Aorta (tissue), 5 donors: ENCODE results near the gene PRKCB. TPM values are rescaled to one million over a fixed set of nuclear protein-coding genes. Genes with fewer than 3 reads are reported as not detected.
"Not testable (repeated sequence)": the region's sequence is repeated elsewhere in the genome, so short reads cannot be mapped to it uniquely, and the experiment has no call there.

Experiments used
- ATAC-seq: fragments of 200-7000 bp; cut with Tn5 transposase; one replicate; pipeline ENCODE4 v1.9.1; 2022; ENCODE audit warnings: moderate library complexity; ENCODE audit not compliant: low FRiP score
- DNase-seq, 2 donors: peaks; one replicate each; pipeline ENCODE4 v3.0.0-alpha.2; 2020
- H3K27ac ChIP-seq, 2 donors: one replicate each; pipeline ENCODE4 v1.5.1; 2013; ENCODE audit warnings: low read length in 2 of 2, mild to moderate bottlenecking in 2 of 2, moderate library complexity in 2 of 2, control low read depth in 1 of 2, inconsistent platforms in 1 of 2, low read depth in 1 of 2
- H3K27me3 ChIP-seq, 2 donors: one replicate each; pipeline ENCODE4 v1.6.1; 2013; ENCODE audit warnings: control low read depth in 1 of 2, low read length in 1 of 2, mild to moderate bottlenecking in 1 of 2, moderate library complexity in 1 of 2; ENCODE audit not compliant: insufficient read depth in 2 of 2, control insufficient read depth in 1 of 2
- H3K36me3 ChIP-seq, 2 donors: one replicate each; pipeline ENCODE4 v1.6.1; 2013; ENCODE audit warnings: control low read depth in 1 of 2, low read length in 1 of 2, mild to moderate bottlenecking in 1 of 2; ENCODE audit not compliant: insufficient read depth in 2 of 2, control insufficient read depth in 1 of 2
- H3K4me1 ChIP-seq, 2 donors: one replicate each; pipeline ENCODE4 v1.6.1; 2013; ENCODE audit warnings: low read length in 2 of 2, control low read depth in 1 of 2, mild to moderate bottlenecking in 1 of 2, moderate library complexity in 1 of 2; ENCODE audit not compliant: insufficient read depth in 2 of 2, control insufficient read depth in 1 of 2
- H3K4me3 ChIP-seq, 2 donors: one replicate each; pipeline ENCODE4 v1.5.1; 2013; ENCODE audit warnings: low read length in 2 of 2, control low read depth in 1 of 2, mild to moderate bottlenecking in 1 of 2
- H3K9me3 ChIP-seq: one replicate; pipeline ENCODE4 v1.6.1; 2013; ENCODE audit warnings: mild to moderate bottlenecking, low read length; ENCODE audit not compliant: control insufficient read depth
- WGBS, 2 donors: extraction: QIAGEN DNeasy Blood & Tissue Kit; methylation state at CpG; one replicate each; pipeline ENCODE4 v1.1.7; 2013; 5-methylcytosine and 5-hydroxymethylcytosine counted together
- intact Hi-C, 2 donors: fragments of 100-400 bp; cut with DNase I; formaldehyde crosslinking; loops; one replicate each; pipeline versions ENCODE4 v1.14.2 to v1.15.0; 2022
- polyA plus RNA-seq, 2 donors: library from polyadenylated mRNA; stranded (reverse); fragments of 200-250 nt; gene quantifications; one replicate each; pipeline ENCODE4 v1.2.3, GENCODE V29; 2013
- total RNA-seq, 2 donors: library from RNA; stranded (reverse); fragmentation: NEBNext Ultra II Directional; extraction: Animal tissue kit (Norgen Biotek cat#: 25700); gene quantifications; one replicate each; pipeline ENCODE4 v1.2.1, GENCODE V29; 2021
- donor health status: healthy with polysubstance abuse.
- donor health status: Bipolar disorder and iron deficiency.
- donor health status: DM: no; HTN: no; CAD: no.
- donor health status: DM: no; HTN: no; CAD: no.
- donor health status: DM: yes; HTN: yes; CAD: no.

Gene PRKCB
- total and polyA plus RNA-seq, 4 donors, result 0.28 to 16.7 (median 5.4) TPM

- Histone ChIP-seq H3K9me3 (no peaks in the 10 kb centered on the region), H3K27me3 (no peaks in the 10 kb centered on the region), H3K4me1 (no peaks in the 10 kb centered on the region), H3K27ac (no peak overlapping the region), H3K36me3 (no peaks in the 10 kb centered on the region), H3K4me3 (no peak overlapping the region)
- intact Hi-C loops, result no loop called here
- no peak for ATAC-seq
- 26 to 44% methylated on average over 2 of the region's 2 CpGs for WGBS, 2 donors
- DNase-seq, result no peak
Measured at GRCh38 chr16:24140730-24141129, 304.9 kb downstream of the PRKCB start.

DNA sequence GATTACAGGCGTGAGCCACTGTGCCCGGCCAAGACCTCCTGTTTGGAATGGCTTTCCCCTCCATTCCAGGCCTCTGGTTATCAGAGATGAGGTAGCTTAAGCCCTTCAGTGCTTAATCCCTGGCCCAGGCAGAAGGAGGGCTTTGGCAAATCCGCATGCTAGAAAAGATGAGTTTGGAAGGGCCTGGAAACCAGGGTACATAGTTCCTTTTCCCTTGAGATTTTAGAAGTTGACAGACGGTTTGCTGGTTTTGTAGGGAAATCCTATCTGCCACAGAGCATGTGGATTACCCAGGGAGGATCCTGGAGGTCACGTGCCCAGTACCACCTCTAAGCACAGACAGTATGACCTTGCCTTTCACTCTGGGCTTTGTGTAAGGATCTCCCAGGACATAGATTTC, 305.7 kb downstream of the PRKCB start:
- ATAC-seq (no peak), DNase-seq (no peak)
- WGBS, 2 donors, result 74 to 79% methylated on average over 5 of the region's 5 CpGs
- Histone ChIP-seq H3K4me3 (no peak overlapping the region), H3K36me3 (no peaks in the 10 kb centered on the region), H3K4me1 (no peaks in the 10 kb centered on the region), H3K9me3 (no peaks in the 10 kb centered on the region), H3K27me3 (no peaks in the 10 kb centered on the region), H3K27ac (no peak overlapping the region)
- intact Hi-C loops, result no loop called here

GRCh38 chr16:24141917-24142316, 306.1 kb downstream of the PRKCB start:
- Histone ChIP-seq H3K9me3 (no peaks in the 10 kb centered on the region), H3K4me3 (no peak overlapping the region), H3K27ac (no peak overlapping the region), H3K36me3 (no peaks in the 10 kb centered on the region), H3K4me1 (no peaks in the 10 kb centered on the region), H3K27me3 (no peaks in the 10 kb centered on the region)
- DNase-seq, result no peak
- no peak for ATAC-seq
- WGBS, 2 donors, result 83 to 92% methylated on average over 2 of the region's 2 CpGs
- intact Hi-C loops, result no loop called here

DNA sequence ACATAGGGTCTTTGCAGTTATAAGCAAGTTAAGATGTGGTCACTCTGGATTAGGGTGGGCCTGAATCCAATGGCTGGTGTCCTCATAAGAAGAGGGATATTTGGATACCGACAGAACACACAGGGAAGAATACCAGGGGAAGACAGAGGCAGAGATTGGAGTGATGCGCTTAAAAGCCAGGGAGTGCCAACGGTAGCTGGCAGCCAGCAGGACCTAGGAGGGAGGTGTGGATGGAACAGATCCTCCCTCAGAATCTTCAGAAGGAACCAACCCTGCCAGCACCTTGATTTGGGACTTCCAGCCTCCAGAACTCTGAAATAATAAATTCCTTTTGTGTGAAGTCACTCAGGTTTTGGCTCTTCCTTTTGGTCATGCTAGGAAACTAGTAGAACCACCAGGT, 310.1 kb downstream of the PRKCB start:
- no peaks in the 10 kb centered on the region for H3K9me3 ChIP-seq
- H3K27ac ChIP-seq, result no peak overlapping the region
- no peak for DNase-seq
- no peak overlapping the region for H3K4me3 ChIP-seq
- 89 to 93% methylated on average over 3 of the region's 3 CpGs for WGBS, 2 donors
- intact Hi-C loops, result no loop called here
- no peaks in the 10 kb centered on the region for H3K4me1 ChIP-seq
- no peak for ATAC-seq
- H3K27me3 ChIP-seq, result no peaks in the 10 kb centered on the region
- H3K36me3 ChIP-seq, result no peaks in the 10 kb centered on the region

GRCh38 chr16:24146518-24146917, 310.7 kb downstream of the PRKCB start:
- intact Hi-C loops, result no loop called here
- no peak for DNase-seq

DNA sequence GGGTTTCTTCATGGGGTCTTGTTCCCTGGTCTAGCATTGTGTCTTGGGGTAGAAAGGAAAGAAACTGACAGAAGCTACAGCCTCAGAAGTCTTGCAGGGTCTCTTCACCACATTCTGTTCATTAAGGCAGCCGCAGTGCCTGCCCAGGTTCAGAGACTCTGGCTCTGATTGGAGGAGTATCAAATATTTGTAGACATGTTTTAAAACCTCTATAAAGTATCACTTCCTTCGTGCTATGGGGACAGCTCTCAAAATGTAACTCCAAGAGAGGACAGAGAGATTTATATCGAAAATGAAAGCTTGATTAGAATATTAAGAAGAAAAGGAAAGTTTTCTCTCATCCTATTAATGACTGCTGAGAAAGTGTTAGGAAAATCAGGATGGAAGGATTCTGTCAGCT, 313.3 kb downstream of the PRKCB start:
- Histone ChIP-seq H3K9me3 (no peaks in the 10 kb centered on the region), H3K27ac (no peak overlapping the region), H3K4me3 (no peak overlapping the region), H3K4me1 (no peaks in the 10 kb centered on the region), H3K27me3 (no peaks in the 10 kb centered on the region), H3K36me3 (no peaks in the 10 kb centered on the region)
- DNase-seq (no peak), ATAC-seq (no peak)
- 63 to 70% methylated on average over 3 of the region's 3 CpGs for WGBS, 2 donors
- intact Hi-C loops, result no loop called here

More at GRCh38 chr16:24146518-24146917, 310.7 kb downstream of the PRKCB start:
- WGBS, 2 donors, result 26 to 32% methylated on average over 7 of the region's 7 CpGs
- H3K4me3 ChIP-seq, result no peak overlapping the region
- no peaks in the 10 kb centered on the region for H3K27me3 ChIP-seq
- no peaks in the 10 kb centered on the region for H3K36me3 ChIP-seq
- no peak for ATAC-seq
- no peaks in the 10 kb centered on the region for H3K4me1 ChIP-seq
- no peak overlapping the region for H3K27ac ChIP-seq
- H3K9me3 ChIP-seq, result no peaks in the 10 kb centered on the region

GRCh38 chr16:24150282-24150681, 314.5 kb downstream of the PRKCB start:
- Histone ChIP-seq H3K36me3 (no peaks in the 10 kb centered on the region), H3K4me3 (no peak overlapping the region), H3K27me3 (no peaks in the 10 kb centered on the region), H3K9me3 (no peaks in the 10 kb centered on the region), H3K27ac (no peak overlapping the region), H3K4me1 (no peaks in the 10 kb centered on the region)
- DNase-seq (no peak), ATAC-seq (no peak)
- 63 to 72% methylated on average over 2 of the region's 2 CpGs for WGBS, 2 donors
- intact Hi-C loops, result no loop called here

DNA sequence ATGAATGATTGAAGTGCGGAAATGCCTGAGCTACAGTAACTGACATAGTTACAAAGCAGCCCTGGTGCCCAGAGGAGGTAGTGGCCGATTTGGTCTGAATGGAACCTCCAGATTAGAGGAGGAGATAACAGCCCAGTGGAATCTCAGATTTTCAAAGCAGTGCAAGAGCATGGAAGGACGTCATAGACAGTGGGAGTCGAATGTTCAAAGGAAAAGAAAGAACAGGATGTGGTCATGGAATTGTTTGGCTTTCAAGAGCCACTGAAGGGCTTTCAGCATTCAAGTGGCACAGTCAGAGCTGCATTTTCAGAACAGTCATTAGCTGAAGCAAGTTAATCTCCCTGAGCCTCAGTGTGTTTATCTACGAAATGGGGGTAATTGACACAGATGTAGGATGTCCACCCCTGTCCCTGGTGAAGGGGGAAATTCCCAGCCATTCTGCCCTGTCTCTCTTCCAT, 315.7 kb downstream of the PRKCB start:
- no peaks in the 10 kb centered on the region for H3K4me1 ChIP-seq
- H3K36me3 ChIP-seq, result no peaks in the 10 kb centered on the region
- DNase-seq, result no peak
- 33 to 34% methylated on average over 5 of the region's 5 CpGs for WGBS, 2 donors
- ATAC-seq, result no peak
- H3K9me3 ChIP-seq, result no peaks in the 10 kb centered on the region
- intact Hi-C loops, result no loop called here
- H3K27me3 ChIP-seq, result no peaks in the 10 kb centered on the region
- H3K4me3 ChIP-seq, result no peak overlapping the region
- H3K27ac ChIP-seq, result no peak overlapping the region

- H3K4me3 ChIP-seq, H3K27ac ChIP-seq, H3K4me1 ChIP-seq, DNase-seq, H3K36me3 ChIP-seq, H3K27me3 ChIP-seq, intact Hi-C loops, H3K9me3 ChIP-seq, ATAC-seq: not testable (repeated sequence)
- WGBS, 2 donors, result 77 to 79% methylated on average over 10 of the region's 10 CpGs
Measured at GRCh38 chr16:24152048-24152447, 316.3 kb downstream of the PRKCB start.
